SIG-M5 treated with dmso at 0.1 percent for 504 hours (cell line): ENCODE measurements around the gene KRT86.

Experiments
- DNase-seq: peaks from one replicate; lab custom pipeline; 2025; ENCODE audit not compliant: unreplicated experiment; lab: John Stamatoyannopoulos, UW

The KRT86 gene

GRCh38 chr12:52274521-52275120 lies at the start of gene KRT86:
KRT86 (plus strand) TSS chr12:52274645; CDS start chr12:52301917, 27,272 bp downstream.
- no peak for DNase-seq

GRCh38 chr12:52225752-52226151 lies 48.7 kb upstream of the KRT86 start:
- no peak for DNase-seq

- no peak for DNase-seq
Observed at GRCh38 chr12:52226446-52226845, 48.0 kb upstream of the KRT86 start.

GRCh38 chr12:52227606-52228166 lies 46.8 kb upstream of the KRT86 start:
- no peak for DNase-seq

GRCh38 chr12:52228366-52228765 lies 46.1 kb upstream of the KRT86 start:
- DNase-seq = no peak

GRCh38 chr12:52228931-52229330 lies 45.5 kb upstream of the KRT86 start:
- no peak for DNase-seq

GRCh38 chr12:52229836-52230343 lies 44.6 kb upstream of the KRT86 start:
- no peak for DNase-seq

- DNase-seq = no peak
Observed at GRCh38 chr12:52230364-52231281, 43.8 kb upstream of the KRT86 start.

- no peak for DNase-seq
Observed at GRCh38 chr12:52231305-52232202, 42.9 kb upstream of the KRT86 start.

- no peak for DNase-seq
Observed at GRCh38 chr12:52232203-52232673, 42.2 kb upstream of the KRT86 start.

GRCh38 chr12:52232674-52233461 lies 41.6 kb upstream of the KRT86 start, which contains the start of gene KRT7:
KRT7 (plus strand) TSS chr12:52233243; CDS start chr12:52233297, 54 bp downstream.
- no peak for DNase-seq

GRCh38 chr12:52233462-52234207 lies 40.8 kb upstream of the KRT86 start:
- DNase-seq = no peak

- no peak for DNase-seq
Observed at GRCh38 chr12:52234223-52234810, 40.1 kb upstream of the KRT86 start.

GRCh38 chr12:52235001-52235764 lies 39.3 kb upstream of the KRT86 start:
- no peak for DNase-seq

GRCh38 chr12:52235822-52236361 lies 38.6 kb upstream of the KRT86 start:
- peak; percentile 51 for DNase-seq

- no peak for DNase-seq
Observed at GRCh38 chr12:52236386-52237050, 37.9 kb upstream of the KRT86 start.

GRCh38 chr12:52238207-52238840 lies 36.1 kb upstream of the KRT86 start:
- no peak for DNase-seq
